GM19395 (cell line): ENCODE measurements around the gene GALNT18.

Source experiments
- ATAC-seq: cut with Tn5 transposase; IDR thresholded peaks from one replicate; pipeline ENCODE4 v1.9.1; 2021; ENCODE audit warnings: mild to moderate bottlenecking, moderate library complexity; ENCODE audit not compliant: unreplicated experiment

The GALNT18 gene

DNA sequence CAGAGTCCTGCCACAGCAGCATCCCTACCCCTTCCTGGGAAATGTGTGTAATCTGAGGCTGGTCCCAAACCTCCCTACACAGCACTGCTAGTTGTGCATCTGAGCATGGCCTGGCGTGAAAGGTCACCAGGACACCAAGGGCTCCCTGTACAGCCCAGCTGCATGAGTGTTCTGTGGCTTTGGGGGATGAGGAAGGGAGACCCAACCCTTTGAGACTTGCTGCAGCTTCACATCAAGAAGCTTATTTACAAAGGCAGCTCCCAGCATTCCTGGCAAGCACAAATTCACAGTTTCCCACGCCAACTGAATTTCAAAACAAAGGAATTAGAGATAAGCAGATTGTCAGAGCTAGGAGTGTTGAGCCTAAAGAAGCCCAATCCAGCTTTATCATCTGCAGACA, 301.0 kb downstream of the GALNT18 start:
- ATAC-seq: no peak

- ATAC-seq: peak; percentile 85
Measured at GRCh38 chr11:11318961-11319360, 302.8 kb downstream of the GALNT18 start.

GRCh38 chr11:11318461-11318860, 303.3 kb downstream of the GALNT18 start:
- no peak for ATAC-seq

GRCh38 chr11:11316651-11317230, 305.1 kb downstream of the GALNT18 start:
- ATAC-seq: no peak

GRCh38 chr11:11313902-11314692, 307.7 kb downstream of the GALNT18 start:
- ATAC-seq: no peak

- no peak for ATAC-seq
Measured at GRCh38 chr11:11313426-11313825, 308.4 kb downstream of the GALNT18 start.

GRCh38 chr11:11312738-11313137, 309.1 kb downstream of the GALNT18 start:
- ATAC-seq: no peak

DNA sequence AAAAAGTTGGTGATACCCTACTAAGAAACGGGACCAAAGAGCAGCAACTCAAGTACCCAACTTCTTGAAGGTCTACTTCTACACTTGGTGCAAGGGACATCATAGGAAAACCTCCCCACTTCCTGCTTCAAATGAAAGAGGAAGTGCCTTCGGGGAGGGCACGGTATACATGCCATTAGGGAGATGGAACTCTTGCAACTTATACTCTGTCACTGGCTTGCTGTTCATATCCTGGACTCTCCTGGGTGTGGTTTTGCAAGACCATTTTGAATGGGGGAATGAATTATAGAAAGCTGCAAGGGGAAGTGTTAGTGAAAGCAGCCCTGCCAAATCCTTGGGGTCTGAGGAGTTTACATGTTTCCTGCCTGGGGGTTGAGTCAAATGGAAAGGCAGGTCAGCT, 310.6 kb downstream of the GALNT18 start:
- peak; percentile 68 for ATAC-seq

DNA sequence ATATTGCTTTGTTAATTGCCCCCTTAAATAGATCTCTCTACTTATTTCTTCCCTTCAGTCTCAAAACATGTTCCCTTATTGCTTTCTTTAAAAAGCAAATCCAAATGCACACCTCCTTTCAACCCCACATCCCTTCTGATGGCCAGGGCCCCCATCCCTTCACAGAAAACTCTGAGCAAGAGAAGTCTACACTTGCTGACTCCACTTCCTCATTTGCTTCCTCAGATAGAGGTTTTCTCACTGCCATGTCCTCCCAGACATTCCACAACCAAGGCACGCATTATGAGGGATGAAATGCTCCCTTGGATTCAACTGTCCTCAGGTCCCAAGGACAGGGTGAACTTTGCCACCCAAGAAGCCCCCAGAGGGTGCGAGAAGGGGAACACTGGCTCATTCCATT, 311.9 kb downstream of the GALNT18 start:
- no peak for ATAC-seq

- ATAC-seq: no peak
Measured at GRCh38 chr11:11308249-11308648, 313.6 kb downstream of the GALNT18 start.

GRCh38 chr11:11306855-11307254, 314.9 kb downstream of the GALNT18 start:
- no peak for ATAC-seq

- ATAC-seq: no peak
Measured at GRCh38 chr11:11304550-11304949, 317.3 kb downstream of the GALNT18 start.

- no peak for ATAC-seq
Measured at GRCh38 chr11:11302565-11302964, 319.2 kb downstream of the GALNT18 start.

GRCh38 chr11:11301212-11301611, 320.6 kb downstream of the GALNT18 start:
- ATAC-seq: no peak

DNA sequence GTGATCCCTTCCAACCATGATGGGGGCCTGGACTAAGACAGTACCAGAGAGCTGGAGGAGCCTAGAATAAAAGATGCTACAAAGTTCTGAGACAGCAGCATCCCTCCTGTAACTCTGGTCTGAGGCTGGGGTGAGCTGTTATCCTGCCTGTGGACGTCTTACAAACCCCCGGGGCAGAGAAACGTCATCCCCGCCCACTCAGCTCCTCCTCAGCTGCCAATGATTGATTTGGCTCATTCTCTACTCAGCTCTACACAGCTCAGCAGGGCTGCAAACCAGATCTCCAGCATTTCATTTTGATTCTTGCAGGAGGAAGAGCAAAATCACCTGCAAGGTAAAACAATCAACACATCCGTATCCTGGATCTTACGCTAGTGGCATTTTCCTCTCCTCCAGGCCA, 324.2 kb downstream of the GALNT18 start:
- no peak for ATAC-seq

DNA sequence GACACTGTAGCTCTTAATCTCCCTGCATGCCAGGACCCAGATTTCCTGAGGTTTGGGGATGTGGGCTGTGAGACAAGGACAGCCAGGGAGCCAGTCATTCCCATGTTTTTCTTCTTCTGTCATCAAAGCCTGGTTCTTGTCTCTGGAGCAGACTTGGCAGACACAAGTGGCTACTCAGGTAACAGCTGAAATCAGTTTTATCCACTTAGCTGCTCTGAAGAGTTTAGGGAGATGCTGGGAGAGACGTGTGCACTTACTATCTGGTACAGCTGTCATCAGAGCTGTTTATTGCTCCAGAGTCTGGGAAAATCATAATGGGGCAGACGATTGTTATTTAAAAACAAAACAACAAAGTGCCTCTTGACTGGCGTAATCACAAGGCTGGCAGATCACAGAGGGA, 325.4 kb downstream of the GALNT18 start:
- ATAC-seq: no peak

- ATAC-seq: no peak
Measured at GRCh38 chr11:11294551-11294855, 327.3 kb downstream of the GALNT18 start.

- ATAC-seq: no peak
Measured at GRCh38 chr11:11293798-11294550, 327.8 kb downstream of the GALNT18 start.

GRCh38 chr11:11292839-11293238, 329.0 kb downstream of the GALNT18 start:
- ATAC-seq: no peak

DNA sequence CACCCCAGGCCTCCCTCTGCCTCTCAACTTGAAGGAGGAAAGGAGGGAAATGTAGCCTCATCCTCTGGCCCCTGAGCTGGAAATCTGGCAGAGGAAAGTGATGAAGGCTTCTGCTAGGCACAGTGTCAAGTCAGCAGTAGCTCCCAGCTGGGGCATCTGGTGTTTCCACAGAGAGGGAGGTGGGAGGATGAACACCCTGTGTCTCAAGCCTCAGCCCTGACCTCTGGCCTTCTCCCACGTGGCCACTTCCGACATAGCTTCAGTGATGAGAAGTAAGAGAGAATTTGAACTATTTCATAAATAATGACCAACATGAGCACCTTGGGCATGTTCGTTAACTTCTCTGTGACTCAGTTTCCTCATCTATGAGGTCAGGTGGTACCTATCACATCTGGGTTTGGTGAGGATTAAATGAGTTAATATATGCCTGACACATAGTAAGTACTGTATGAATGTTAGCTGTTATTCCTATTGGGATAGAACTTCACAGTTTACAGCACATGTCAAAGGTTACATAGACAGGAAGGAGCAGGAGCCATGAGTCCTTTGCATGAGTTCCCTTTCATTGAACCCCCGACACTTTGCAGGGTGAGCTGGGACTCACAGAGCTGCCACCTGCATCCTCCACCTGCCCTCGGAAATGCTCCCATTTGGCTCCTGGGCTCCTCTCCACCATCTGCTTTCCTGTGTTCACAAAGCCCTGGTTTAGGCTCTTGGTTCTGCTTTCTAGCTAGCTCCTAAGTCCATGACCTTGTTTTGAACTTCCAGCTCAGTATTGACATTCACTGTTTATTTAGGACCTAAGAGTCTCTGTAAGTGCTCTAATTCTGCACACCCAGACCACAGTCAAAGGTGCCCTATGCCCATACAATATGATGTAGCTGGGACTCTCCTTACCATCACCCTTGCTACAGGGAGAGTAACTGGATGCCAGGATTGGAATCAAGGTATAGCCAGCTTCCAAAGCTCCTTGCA, 330.5 kb downstream of the GALNT18 start:
- ATAC-seq: no peak

DNA sequence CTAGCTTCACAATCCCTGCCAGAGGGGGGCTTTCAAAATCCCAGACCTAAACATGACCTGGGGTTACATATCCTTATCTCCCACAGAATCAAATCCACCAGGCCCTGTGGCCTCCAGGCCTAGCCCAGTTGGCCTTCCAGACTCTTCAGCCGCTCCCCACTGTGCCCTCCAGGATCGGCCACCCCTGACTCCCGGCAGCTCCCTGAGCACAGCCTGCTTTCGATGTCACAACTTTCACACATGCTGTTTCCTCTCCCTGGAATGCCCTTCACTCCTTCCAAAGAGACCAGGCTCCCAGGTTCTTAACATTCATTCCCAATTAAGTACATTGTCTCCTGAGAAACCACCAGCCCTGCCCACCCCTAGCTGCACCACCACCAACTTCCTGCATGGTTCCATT, 331.5 kb downstream of the GALNT18 start:
- no peak for ATAC-seq
